H1 (cell line): Measurements from ENCODE around the gene CLPX. TPM values are rescaled to one million over a fixed set of nuclear protein-coding genes. Genes with fewer than 3 reads are reported as not detected.

Experiments used
- CTCF ChIA-PET: fragments of 300-600 bp; sonication (Branson Sonifier 250); formaldehyde crosslinking; loops from one replicate; lab custom pipeline; 2021; ENCODE audit not compliant: partially characterized antibody; lab: Charles Lee
- POLR2A ChIA-PET: fragments of 300-600 bp; sonication (Branson Sonifier 250); formaldehyde crosslinking; loops from one replicate; lab custom pipeline; 2021; ENCODE audit warnings: inconsistent platforms; ENCODE audit not compliant: partially characterized antibody; lab: Charles Lee
- DNase-seq, 2 experiments: peaks; one replicate each; pipeline versions ENCODE4 v3.0.0 to v3.0.0-alpha.2; 2010 to 2022; ENCODE audit warnings: low spot score in 2 of 2, low read depth in 1 of 2, mixed read lengths in 1 of 2
- FAIRE-seq: peaks from 2 replicates; lab custom pipeline; 2011; peaks lifted over from hg19 to GRCh38; lab: Jason Lieb, UNC
- H2AFZ ChIP-seq: 2 replicates; pipeline ENCODE4 v1.8.1; 2012; ENCODE audit warnings: low read length, inconsistent platforms
- H2AK5ac ChIP-seq: 2 replicates; pipeline ENCODE4 v1.6.1; 2013; ENCODE audit warnings: low read depth, low read length
- H2BK120ac ChIP-seq: replicated peaks from 2 replicates; pipeline ENCODE3; 2013; ENCODE audit warnings: low read depth, low read length, inconsistent platforms
- H2BK12ac ChIP-seq: 2 replicates; pipeline ENCODE4 v1.6.1; 2013; ENCODE audit warnings: low read depth, low read length
- H2BK15ac ChIP-seq: 2 replicates; pipeline ENCODE4 v1.6.1; 2013; ENCODE audit warnings: low read length
- H2BK20ac ChIP-seq: 2 replicates; pipeline ENCODE4 v1.6.1; 2013; ENCODE audit warnings: low read length
- H2BK5ac ChIP-seq: 2 replicates; pipeline ENCODE4 v1.6.1; 2013; ENCODE audit warnings: low read depth, low read length
- H3K14ac ChIP-seq: 2 replicates; pipeline ENCODE4 v1.6.1; 2013; ENCODE audit warnings: inconsistent platforms; ENCODE audit not compliant: insufficient read length
- H3K18ac ChIP-seq: 2 replicates; pipeline ENCODE4 v1.6.1; 2013; ENCODE audit warnings: low read length; ENCODE audit errors: extremely low read depth
- H3K23ac ChIP-seq: 2 replicates; pipeline ENCODE4 v1.6.1; 2013; ENCODE audit warnings: inconsistent platforms; ENCODE audit not compliant: insufficient read length
- H3K23me2 ChIP-seq: 2 replicates; pipeline ENCODE4 v1.6.1; 2013; ENCODE audit warnings: low read depth, low read length
- H3K27ac ChIP-seq: 2 replicates; pipeline ENCODE4 v1.6.1; 2011; ENCODE audit warnings: low read depth, low read length, inconsistent platforms
- H3K27me3 ChIP-seq, 4 experiments: replicated peaks in 1 of 4; 1 replicate in 1 of 4; 2 replicates in 3 of 4; pipeline versions ENCODE4 v1.6.1 to v1.8.1; 2011 to 2013; ENCODE audit warnings: low read length in 3 of 4, mild to moderate bottlenecking in 3 of 4, inconsistent platforms in 2 of 4, mixed read lengths in 2 of 4, moderate library complexity in 1 of 4; ENCODE audit not compliant: control insufficient read depth in 3 of 4, insufficient read depth in 3 of 4; ENCODE audit errors: extremely low read depth in 1 of 4
- H3K36me3 ChIP-seq, 4 experiments: 2 replicates each; pipeline versions ENCODE4 v1.6.1 to v1.8.1; 2011 to 2013; ENCODE audit warnings: mild to moderate bottlenecking in 4 of 4, low read length in 3 of 4, moderate library complexity in 2 of 4, control low read depth in 1 of 4, inconsistent platforms in 1 of 4; ENCODE audit not compliant: insufficient read depth in 4 of 4, control insufficient read depth in 2 of 4
- H3K4ac ChIP-seq: replicated peaks from 2 replicates; pipeline ENCODE3; 2013; ENCODE audit warnings: low read length, low read depth, mixed read lengths, inconsistent platforms; ENCODE audit not compliant: insufficient read length
- H3K4me1 ChIP-seq, 4 experiments: replicated peaks in 1 of 4; 1 replicate in 1 of 4; 2 replicates in 3 of 4; pipeline versions ENCODE4 v1.6.1 to v1.8.1; 2011 to 2013; ENCODE audit warnings: low read length in 3 of 4, inconsistent platforms in 2 of 4, mixed read lengths in 1 of 4; ENCODE audit not compliant: insufficient read depth in 4 of 4, control insufficient read depth in 3 of 4
- H3K4me2 ChIP-seq, 2 experiments: 2 replicates each; pipeline versions ENCODE4 v1.6.1 to v1.8.1; 2011 to 2013; ENCODE audit warnings: low read depth in 2 of 2, low read length in 2 of 2, control low read depth in 1 of 2, inconsistent platforms in 1 of 2, mild to moderate bottlenecking in 1 of 2; ENCODE audit not compliant: insufficient read depth in 1 of 2
- H3K4me3 ChIP-seq, 4 experiments: fragments of 200-600, 300-600 bp in 1 of 4; sonication (generic), shearing (Covaris generic), sonication (Bioruptor Twin) in 1 of 4; 2 replicates each; pipeline versions ENCODE4 v1.5.1 to v1.8.1; 2011 to 2016; ENCODE audit warnings: low read length in 4 of 4, low read depth in 3 of 4, control low read depth in 2 of 4, inconsistent platforms in 2 of 4, mild to moderate bottlenecking in 2 of 4, mixed read lengths in 1 of 4, moderate library complexity in 1 of 4; ENCODE audit not compliant: insufficient read depth in 2 of 4; ENCODE audit errors: extremely low read depth in 1 of 4
- H3K56ac ChIP-seq: replicated peaks from 2 replicates; pipeline ENCODE3; 2013; ENCODE audit warnings: low read depth, mild to moderate bottlenecking, mixed read lengths, low read length, inconsistent platforms; ENCODE audit not compliant: insufficient read length
- H3K79me1 ChIP-seq: 2 replicates; pipeline ENCODE4 v1.6.1; 2013; ENCODE audit warnings: low read depth, low read length, control low read depth
- H3K79me2 ChIP-seq, 2 experiments: 2 replicates each; pipeline versions ENCODE4 v1.6.1 to v1.8.1; 2012 to 2013; ENCODE audit warnings: low read length in 2 of 2, mild to moderate bottlenecking in 2 of 2, inconsistent platforms in 1 of 2; ENCODE audit not compliant: insufficient read depth in 2 of 2, control insufficient read depth in 1 of 2
- H3K9ac ChIP-seq, 4 experiments: replicated peaks in 1 of 4; 1 replicate in 1 of 4; 2 replicates in 3 of 4; pipeline versions ENCODE4 v1.6.1 to v1.8.1; 2011 to 2013; ENCODE audit warnings: low read depth in 3 of 4, low read length in 3 of 4, control low read depth in 2 of 4, mild to moderate bottlenecking in 2 of 4, moderate library complexity in 2 of 4, inconsistent platforms in 1 of 4; ENCODE audit errors: extremely low read depth in 1 of 4
- H3K9me3 ChIP-seq, 2 experiments: 2 replicates each; pipeline versions ENCODE4 v1.6.1 to v1.8.1; 2012 to 2013; ENCODE audit warnings: mild to moderate bottlenecking in 2 of 2, moderate library complexity in 2 of 2, control low read depth in 1 of 2, inconsistent platforms in 1 of 2, low read depth in 1 of 2, low read length in 1 of 2, mixed read lengths in 1 of 2; ENCODE audit not compliant: insufficient read depth in 2 of 2
- H4K20me1 ChIP-seq, 2 experiments: replicated peaks in 1 of 2; 2 replicates each; pipeline versions ENCODE3 to v1.8.1; 2011 to 2013; ENCODE audit warnings: inconsistent platforms in 2 of 2, low read length in 2 of 2, mild to moderate bottlenecking in 1 of 2; ENCODE audit not compliant: insufficient read depth in 2 of 2, control insufficient read depth in 1 of 2
- H4K5ac ChIP-seq: 2 replicates; pipeline ENCODE4 v1.6.1; 2013; ENCODE audit warnings: low read length, low read depth, mixed read lengths, inconsistent platforms; ENCODE audit not compliant: insufficient read length
- H4K8ac ChIP-seq: 2 replicates; pipeline ENCODE4 v1.8.0; 2013; ENCODE audit warnings: mild to moderate bottlenecking, moderate library complexity, low read length, inconsistent platforms; ENCODE audit not compliant: insufficient read depth; ENCODE audit errors: extremely low read depth
- H4K91ac ChIP-seq: replicated peaks from 2 replicates; pipeline ENCODE3; 2013; ENCODE audit warnings: low read length, mixed read lengths, inconsistent platforms; ENCODE audit not compliant: insufficient read length
- CTBP2 ChIP-seq: IDR thresholded peaks from 2 replicates; pipeline ENCODE4 v1.7.0; 2011; ENCODE audit warnings: borderline replicate concordance, mild to moderate bottlenecking, moderate library complexity, mixed read lengths, low read length; ENCODE audit not compliant: insufficient read depth, insufficient read length
- EP300 ChIP-seq, 2 experiments: IDR thresholded peaks; 1 replicate in 1 of 2; 2 replicates in 1 of 2; pipeline ENCODE4 v1.6.1; 2011 to 2012; ENCODE audit warnings: low read depth in 2 of 2, low read length in 2 of 2, mild to moderate bottlenecking in 2 of 2, borderline replicate concordance in 1 of 2, inconsistent platforms in 1 of 2, moderate library complexity in 1 of 2
- RXRA ChIP-seq: IDR thresholded peaks from 2 replicates; pipeline ENCODE4 v1.6.1; 2011; ENCODE audit warnings: low read depth, mild to moderate bottlenecking, low read length, moderate library complexity; ENCODE audit not compliant: insufficient read depth
- SUZ12 ChIP-seq: fragments of 200-600 bp; sonication (generic); IDR thresholded peaks from 2 replicates; pipeline ENCODE4 v1.6.1; 2012; ENCODE audit warnings: mild to moderate bottlenecking, inconsistent platforms, low read length, moderate library complexity, mixed read lengths
- TCF12 ChIP-seq: IDR thresholded peaks from 2 replicates; pipeline ENCODE4 v1.6.1; 2011; ENCODE audit warnings: low read depth, mild to moderate bottlenecking, low read length
- WGBS, 2 experiments: shearing (Covaris generic) in 1 of 2; methylation state at CpG; one replicate each; pipeline versions ENCODE4 v1.1.6 to v1.1.7; 2013 to 2015; ENCODE audit warnings: low lambda C conversion rate in 2 of 2, mixed read lengths in 2 of 2, inconsistent platforms in 1 of 2, low coverage in 1 of 2, missing lambda C conversion rate in 1 of 2; ENCODE audit not compliant: insufficient replicate concordance in 2 of 2, insufficient coverage in 1 of 2, insufficient read length in 1 of 2; ENCODE audit errors: extremely low coverage in 1 of 2, missing lambda C conversion rate in 1 of 2; 5-methylcytosine and 5-hydroxymethylcytosine counted together
- polyA plus RNA-seq, 7 experiments: library from polyadenylated mRNA; depleted of rRNA in 3 of 7; stranded (reverse) in 5 of 7; unstranded in 2 of 7; fragments of >200 nt in 5 of 7; fragments of 200-250 nt in 2 of 7; gene quantifications; 1 replicate in 5 of 7; 2 replicates in 1 of 7; 4 replicates in 1 of 7; pipeline versions ENCODE4 v1.2.1 to v1.2.3, GENCODE V29; 2011 to 2013; ENCODE audit warnings: missing spikeins in 2 of 7, mixed read lengths in 2 of 7
- total RNA-seq: library from RNA; stranded (reverse); fragmentation: NEBNext Ultra II Directional; extraction: Animal tissue kit (Norgen Biotek cat#: 25700); gene quantifications from 2 replicates; pipeline ENCODE4 v1.2.1, GENCODE V29; 2021
- TF ChIP-seq, protein P1 (sequence below): IDR thresholded peaks from 2 replicates; pipeline ENCODE4 v1.6.1; 2012; ENCODE audit warnings: inconsistent platforms

The CLPX gene
- total and polyA plus RNA-seq, 2 of the 8 experiments (the other 6 are each of a cell fraction or from before 2014, with no cell fraction given) = 10.5 to 53.6 TPM

DNA sequence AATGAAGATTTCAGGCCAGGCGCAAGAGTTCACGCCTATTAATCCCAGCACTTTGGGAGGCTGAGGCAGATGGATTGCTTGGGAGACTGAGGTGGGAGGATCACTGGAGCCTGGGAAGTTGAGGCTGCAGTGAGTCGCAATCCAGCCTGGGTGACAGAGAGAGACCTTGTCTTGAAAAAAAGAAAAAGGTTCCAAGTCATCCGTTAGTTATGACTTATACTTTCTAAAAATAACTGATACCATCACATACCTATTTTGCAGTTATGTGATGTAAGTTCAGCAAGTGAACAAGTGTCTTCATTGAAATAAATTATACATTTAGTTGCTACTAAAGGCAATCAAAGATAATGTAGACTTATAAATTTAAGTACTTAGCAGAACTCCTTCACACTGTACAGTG lies 22.1 kb downstream of the CLPX start:
- Histone ChIP-seq H4K20me1 (peaks cover 1 to 2% of the 10 kb centered on the region in 2 experiments), H3K4me2 (no peak overlapping the region), H3K4me1 (no peaks in the 10 kb centered on the region)

More for the DNA sequence above, 22.1 kb downstream of the CLPX start:
- H2AK5ac ChIP-seq = no peak overlapping the region
- no peaks in the 10 kb centered on the region for H3K27me3 ChIP-seq
- H3K79me1 ChIP-seq = no peaks in the 10 kb centered on the region
- no peak overlapping the region for H2BK20ac ChIP-seq
- no peak overlapping the region for H2BK5ac ChIP-seq
- POLR2A ChIA-PET = no interaction called here
- H3K18ac ChIP-seq = no peak overlapping the region
- no peak overlapping the region for H3K14ac ChIP-seq
- H4K8ac ChIP-seq = no peak overlapping the region
- H2BK15ac ChIP-seq = no peak overlapping the region
- FAIRE-seq (no peak), DNase-seq (no peak)
- no peak overlapping the region for H2AFZ ChIP-seq
- H3K23ac ChIP-seq = no peak overlapping the region
- H4K5ac ChIP-seq = no peak overlapping the region
- no peak overlapping the region for H4K91ac ChIP-seq
- H3K56ac ChIP-seq = no peak overlapping the region
- H3K9me3 ChIP-seq = no peaks in the 10 kb centered on the region
- H2BK12ac ChIP-seq = no peak overlapping the region
- H3K79me2 ChIP-seq = no peaks in the 10 kb centered on the region
- no peak overlapping the region for H3K4ac ChIP-seq
- no peak overlapping the region for H3K27ac ChIP-seq
- peaks cover 2 to 43% (median 12%) of the 10 kb centered on the region in 4 experiments; a peak in 6 of 8 replicates for H3K36me3 ChIP-seq
- no peak overlapping the region for H2BK120ac ChIP-seq
- no peak overlapping the region for H3K4me3 ChIP-seq
- no peak for TF ChIP-seq CTBP2
- no peak for TF ChIP-seq SUZ12
- no peak for TF ChIP-seq RXRA
- TF ChIP-seq TCF12 = no peak
- no peak for TF ChIP-seq EP300 (IDR thresholded peaks at IDR 0.05; ENCODE audit: borderline replicate concordance in 1 of 2, low read depth in 2 of 2, low read length in 2 of 2)
- TF ChIP-seq, protein P1, sequence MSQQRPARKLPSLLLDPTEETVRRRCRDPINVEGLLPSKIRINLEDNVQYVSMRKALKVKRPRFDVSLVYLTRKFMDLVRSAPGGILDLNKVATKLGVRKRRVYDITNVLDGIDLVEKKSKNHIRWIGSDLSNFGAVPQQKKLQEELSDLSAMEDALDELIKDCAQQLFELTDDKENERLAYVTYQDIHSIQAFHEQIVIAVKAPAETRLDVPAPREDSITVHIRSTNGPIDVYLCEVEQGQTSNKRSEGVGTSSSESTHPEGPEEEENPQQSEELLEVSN = no peak
- 92% methylated on average over 4 of the region's 4 CpGs; no CpG with 5 or more reads in 1 of the 2 experiments for WGBS, 2 experiments
- CTCF ChIA-PET = no interaction called here
- no peak overlapping the region for H3K9ac ChIP-seq
- H3K23me2 ChIP-seq = no peaks in the 10 kb centered on the region; the same call in 1 of the 2 replicates
